Common myeloid progenitor, CD34-positive (primary cell): ENCODE measurements around the gene MBNL1.

Experiments
- CTCF ChIA-PET: fragments of 350-600 bp; sonication (Branson Sonifier 250); formaldehyde crosslinking; loops from one replicate; lab custom pipeline; 2021; ENCODE audit warnings: antibody characterized with exemption; lab: Charles Lee
- POLR2A ChIA-PET: fragments of 350-600 bp; sonication (Branson Sonifier 250); formaldehyde crosslinking; loops from one replicate; lab custom pipeline; 2021; ENCODE audit warnings: antibody characterized with exemption; lab: Charles Lee
- DNase-seq, 3 donors: peaks; one replicate each; pipeline versions ENCODE4 v3.0.0 to v3.0.0-alpha.2; 2013
- H3K27ac ChIP-seq, 2 experiments: 1 replicate in 1 of 2; 2 replicates in 1 of 2; pipeline ENCODE4 v1.7.0; 2013; ENCODE audit warnings: inconsistent platforms in 2 of 2, low read length in 2 of 2, mild to moderate bottlenecking in 2 of 2, low read depth in 1 of 2, moderate library complexity in 1 of 2; ENCODE audit not compliant: severe bottlenecking in 2 of 2, insufficient read depth in 1 of 2, poor library complexity in 1 of 2
- H3K27me3 ChIP-seq, 5 experiments: replicated peaks in 2 of 5; 1 replicate in 3 of 5; 2 replicates in 2 of 5; pipeline versions ENCODE4 v1.6.1 to v1.7.0; 2013; ENCODE audit warnings: low read length in 4 of 5, mild to moderate bottlenecking in 2 of 5, moderate library complexity in 2 of 5, inconsistent platforms in 1 of 5; ENCODE audit not compliant: insufficient read depth in 5 of 5, control insufficient read depth in 4 of 5
- H3K36me3 ChIP-seq, 4 experiments: 1 replicate in 2 of 4; 2 replicates in 2 of 4; pipeline versions ENCODE4 v1.6.1 to v1.7.0; 2013; ENCODE audit warnings: low read length in 3 of 4, control low read depth in 1 of 4, mild to moderate bottlenecking in 1 of 4; ENCODE audit not compliant: control insufficient read depth in 4 of 4, insufficient read depth in 4 of 4
- H3K4me1 ChIP-seq, 4 experiments: 1 replicate in 3 of 4; 2 replicates in 1 of 4; pipeline versions ENCODE4 v1.6.1 to v1.7.1; 2013; ENCODE audit warnings: low read length in 3 of 4, mild to moderate bottlenecking in 3 of 4, control low read depth in 1 of 4, inconsistent platforms in 1 of 4, moderate library complexity in 1 of 4; ENCODE audit not compliant: control insufficient read depth in 4 of 4, insufficient read depth in 4 of 4; ENCODE audit errors: control extremely low read depth in 1 of 4
- H3K4me3 ChIP-seq, 7 experiments: 1 replicate in 4 of 7; 2 replicates in 3 of 7; pipeline versions ENCODE4 v1.5.1 to v1.7.0; 2013; ENCODE audit warnings: mild to moderate bottlenecking in 7 of 7, low read length in 6 of 7, moderate library complexity in 6 of 7, inconsistent platforms in 2 of 7, low read depth in 2 of 7, control low read depth in 1 of 7; ENCODE audit not compliant: insufficient read depth in 4 of 7, control insufficient read depth in 1 of 7; ENCODE audit errors: extremely low read depth in 1 of 7
- H3K9me3 ChIP-seq, 5 experiments: 1 replicate in 4 of 5; 2 replicates in 1 of 5; pipeline versions ENCODE4 v1.6.1 to v1.7.1; 2013; ENCODE audit warnings: low read length in 4 of 5, mild to moderate bottlenecking in 2 of 5, inconsistent platforms in 1 of 5, low read depth in 1 of 5, moderate library complexity in 1 of 5; ENCODE audit not compliant: control insufficient read depth in 4 of 5, insufficient read depth in 2 of 5; ENCODE audit errors: control extremely low read depth in 1 of 5
- WGBS: methylation state at CpG from one replicate; pipeline ENCODE4 v1.1.5; 2013; ENCODE audit not compliant: insufficient coverage; 5-methylcytosine and 5-hydroxymethylcytosine counted together

The MBNL1 gene

DNA sequence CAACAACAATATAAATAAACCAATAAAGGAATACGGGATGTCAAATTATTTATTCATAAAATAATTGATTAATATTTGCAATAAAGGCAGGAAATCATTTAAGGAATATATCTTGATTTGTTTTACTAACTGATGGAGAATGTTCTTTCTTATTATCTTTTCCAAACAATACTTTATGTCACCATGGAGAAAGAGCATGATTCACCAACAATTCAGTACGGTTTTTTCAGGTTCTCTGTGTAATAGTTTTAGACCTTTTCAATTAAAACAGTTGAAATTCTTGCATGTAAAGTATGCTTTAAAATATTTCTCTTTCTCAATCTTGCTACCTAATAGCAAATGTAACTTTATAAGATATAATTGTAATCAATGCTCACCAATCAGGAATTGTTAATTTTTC is 41.7 kb upstream of the MBNL1 start:
- POLR2A ChIA-PET: no interaction called here
- no CpG with 5 or more reads among the region's 2 CpGs for WGBS
- Histone ChIP-seq H3K4me1 (peaks cover 4 to 23% (median 18%) of the 10 kb centered on the region in 4 experiments), H3K27ac (no peak overlapping the region), H3K36me3 (no peaks in the 10 kb centered on the region), H3K4me3 (no peak overlapping the region), H3K27me3 (no peaks in the 10 kb centered on the region), H3K9me3 (no peaks in the 10 kb centered on the region)
- CTCF ChIA-PET: no interaction called here
- DNase-seq: no peak

DNA sequence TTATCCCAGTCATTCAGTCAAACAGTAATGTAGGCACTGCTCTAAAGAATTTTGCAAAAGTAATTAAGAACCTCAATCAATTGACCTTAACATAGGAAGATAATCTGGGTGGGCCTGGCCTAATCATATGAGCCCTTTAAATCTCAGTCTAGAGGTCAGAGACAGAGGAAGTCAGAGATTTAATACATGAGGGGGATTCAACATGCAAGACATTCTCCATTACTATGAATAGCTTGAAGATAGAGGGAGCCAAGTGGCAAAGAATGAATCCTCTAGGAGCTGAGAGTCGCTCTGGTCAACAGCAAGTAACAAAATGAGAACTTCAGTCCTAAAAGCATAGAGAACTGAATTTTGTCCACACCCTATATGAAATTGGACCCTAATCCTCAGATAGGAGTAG is 39.0 kb upstream of the MBNL1 start:
- DNase-seq: no peak
- H3K4me1 ChIP-seq: peaks cover 0 to 10% (median 4%) of the 10 kb centered on the region in 4 experiments
- H3K27ac ChIP-seq: no peak overlapping the region
- H3K9me3 ChIP-seq: no peaks in the 10 kb centered on the region
- WGBS: 100% methylated on average over 1 of the region's 1 CpG
- H3K4me3 ChIP-seq: no peak overlapping the region
- CTCF ChIA-PET: interaction anchor here (1.4 kb wide), 2 partner anchors 14 to 17 kb away, joined by 3 read pairs; no protein-coding TSS in a partner anchor
- POLR2A ChIA-PET: no interaction called here
- H3K36me3 ChIP-seq: no peaks in the 10 kb centered on the region
- H3K27me3 ChIP-seq: no peaks in the 10 kb centered on the region

DNA sequence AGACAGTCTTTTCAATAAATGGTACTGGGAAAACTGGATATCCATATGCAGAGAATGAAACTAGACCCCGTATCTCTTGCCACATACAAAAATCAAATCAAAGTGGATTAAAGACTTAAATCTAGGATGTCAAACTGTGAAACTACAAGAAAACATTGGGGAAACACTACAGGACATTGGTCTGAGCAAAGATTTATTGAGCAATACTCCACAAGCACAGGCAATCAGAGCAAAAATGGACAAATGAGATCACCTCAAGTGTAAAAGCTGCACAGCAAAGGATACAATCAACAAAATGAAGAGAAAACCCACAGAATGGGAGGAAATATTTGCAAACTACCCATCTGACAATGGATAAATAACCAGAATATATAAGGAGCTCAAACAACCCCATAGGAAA is 38.4 kb upstream of the MBNL1 start:
- WGBS: 100% methylated on average over 1 of the region's 1 CpG
- no peak overlapping the region for H3K4me3 ChIP-seq
- H3K27me3 ChIP-seq: no peaks in the 10 kb centered on the region
- no peaks in the 10 kb centered on the region for H3K36me3 ChIP-seq
- peaks cover 0 to 8% (median 3%) of the 10 kb centered on the region in 4 experiments for H3K4me1 ChIP-seq
- POLR2A ChIA-PET: interaction anchor here (1.1 kb wide), 1 partner anchor 13 kb away, joined by 4 read pairs; no protein-coding TSS in a partner anchor
- DNase-seq: no peak
- no peaks in the 10 kb centered on the region for H3K9me3 ChIP-seq
- H3K27ac ChIP-seq: no peak overlapping the region
- CTCF ChIA-PET: interaction anchor here (1.2 to 1.4 kb wide), 3 partner anchors 13 to 47 kb away, joined by 3 read pairs; no protein-coding TSS in a partner anchor

DNA sequence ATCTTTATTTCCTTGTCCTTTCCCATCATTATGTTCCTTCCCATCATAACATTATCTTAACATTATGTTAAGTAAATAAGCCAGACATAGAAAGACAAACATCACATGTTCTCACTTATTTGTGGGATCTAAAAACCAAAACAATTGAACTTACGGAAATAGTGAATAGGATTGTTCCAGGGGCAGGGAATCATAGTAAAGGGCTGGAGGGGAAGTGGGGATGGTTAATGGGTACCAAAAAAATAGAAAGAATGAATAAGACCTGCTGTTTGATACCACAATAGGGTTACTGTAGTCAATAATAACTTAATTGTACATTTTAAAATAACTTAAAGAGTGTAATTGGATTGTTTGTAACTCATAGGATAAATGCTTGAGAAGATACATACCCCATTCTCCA is 36.7 kb upstream of the MBNL1 start:
- peaks cover 0 to 16% (median 11%) of the 10 kb centered on the region in 4 experiments for H3K4me1 ChIP-seq
- H3K4me3 ChIP-seq: no peak overlapping the region
- no peaks in the 10 kb centered on the region for H3K27me3 ChIP-seq
- no peaks in the 10 kb centered on the region for H3K36me3 ChIP-seq
- WGBS: no CpG with 5 or more reads among the region's 1 CpG
- CTCF ChIA-PET: no interaction called here
- POLR2A ChIA-PET: no interaction called here
- no peak for DNase-seq
- no peak overlapping the region for H3K27ac ChIP-seq
- H3K9me3 ChIP-seq: no peaks in the 10 kb centered on the region

GRCh38 chr3:152232679-152233078 is 36.0 kb upstream of the MBNL1 start:
- no peak for DNase-seq
- peaks cover 0 to 16% (median 11%) of the 10 kb centered on the region in 4 experiments for H3K4me1 ChIP-seq
- no peak overlapping the region for H3K4me3 ChIP-seq
- no peak overlapping the region for H3K27ac ChIP-seq
- ChIA-PET CTCF (interaction anchor here (0.9 kb wide), 1 partner anchor 49 kb away, joined by 3 read pairs; no protein-coding TSS in a partner anchor), POLR2A (no interaction called here)
- H3K9me3 ChIP-seq: no peaks in the 10 kb centered on the region
- no peaks in the 10 kb centered on the region for H3K27me3 ChIP-seq
- no peaks in the 10 kb centered on the region for H3K36me3 ChIP-seq
- 100% methylated on average over 1 of the region's 2 CpGs for WGBS

- POLR2A ChIA-PET: no interaction called here
- 97% methylated on average over 3 of the region's 3 CpGs for WGBS
- CTCF ChIA-PET: interaction anchor here (2.0 kb wide), 1 partner anchor 10 kb away, joined by 7 read pairs; no protein-coding TSS in a partner anchor
- H3K4me1 ChIP-seq: peaks cover under 1 to 21% (median 12%) of the 10 kb centered on the region in 4 experiments
- H3K27me3 ChIP-seq: no peaks in the 10 kb centered on the region
- DNase-seq: no peak
- H3K27ac ChIP-seq: no peak overlapping the region
- no peak overlapping the region for H3K4me3 ChIP-seq
- H3K9me3 ChIP-seq: no peaks in the 10 kb centered on the region
- no peaks in the 10 kb centered on the region for H3K36me3 ChIP-seq
These were observed 33.9 kb upstream of the MBNL1 start for GRCh38 chr3:152234657-152235375.

DNA sequence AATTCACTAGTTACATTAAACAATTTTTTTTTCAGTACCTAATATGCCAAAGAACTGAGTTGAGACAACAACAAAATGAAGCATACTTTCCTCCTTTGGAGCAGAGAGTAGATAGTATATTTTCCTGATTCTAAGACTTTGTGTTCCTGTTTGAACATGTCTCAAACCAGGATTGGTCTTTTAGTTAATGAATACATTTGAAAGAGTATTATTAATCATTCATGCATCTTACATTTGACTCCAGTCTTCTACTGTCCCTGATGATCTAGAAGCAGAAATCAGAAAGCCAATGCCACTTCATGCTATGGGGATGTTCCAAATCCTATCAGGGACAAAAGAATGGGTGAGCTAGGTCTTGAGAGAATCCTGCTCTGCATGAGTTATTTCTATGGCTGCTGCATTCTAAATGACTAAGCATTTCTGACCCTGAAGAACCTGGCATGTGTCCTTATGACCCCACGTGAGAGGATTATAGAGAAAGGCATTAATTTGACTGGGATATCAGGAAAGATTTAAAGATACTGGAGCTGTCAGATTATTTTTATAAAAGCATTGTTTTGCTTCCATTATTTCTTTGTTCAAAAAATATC is 32.9 kb upstream of the MBNL1 start:
- H3K27ac ChIP-seq: no peak overlapping the region
- ChIA-PET POLR2A (no interaction called here), CTCF (interaction anchor here (1.8 kb wide), 1 partner anchor 16 kb away, joined by 5 read pairs; no protein-coding TSS in a partner anchor)
- no CpG with 5 or more reads among the region's 1 CpG for WGBS
- H3K4me3 ChIP-seq: peak overlapping the region in 1 of 7 experiments; percentile 28
- H3K9me3 ChIP-seq: no peaks in the 10 kb centered on the region
- no peaks in the 10 kb centered on the region for H3K27me3 ChIP-seq
- peaks cover 8 to 31% (median 19%) of the 10 kb centered on the region in 4 experiments for H3K4me1 ChIP-seq
- no peaks in the 10 kb centered on the region for H3K36me3 ChIP-seq
- no peak for DNase-seq
